SK-N-SH treated with all-trans-retinoic acid at 6 μM for 48 hours (cell line): Measurements from ENCODE around the gene SDHAF4.

ENCODE experiments used
- ATAC-seq: fragments of 200-7000 bp; cut with Tn5 transposase; 3 replicates; pipeline ENCODE4 v1.9.1; 2020; ENCODE audit warnings: mild to moderate bottlenecking, moderate library complexity
- ARNTL ChIP-seq: fragments of 450-650 bp; formaldehyde crosslinking; IDR thresholded peaks from 2 replicates; pipeline ENCODE4 v1.5.0; 2020; ENCODE audit warnings: low read depth, mild to moderate bottlenecking, moderate library complexity, borderline replicate concordance
- BACH2 ChIP-seq: fragments of 250-450 bp; sonication (Bioruptor Pico); IDR thresholded peaks from 2 replicates; pipeline ENCODE4 v1.9.0; 2021; ENCODE audit warnings: mild to moderate bottlenecking, borderline replicate concordance
- CSDC2 ChIP-seq: fragments of 250-450 bp; sonication (Bioruptor Pico); IDR thresholded peaks from 2 replicates; pipeline ENCODE4 v1.5.0; 2020; ENCODE audit warnings: mild to moderate bottlenecking, moderate library complexity
- ESRRG ChIP-seq: fragments of 250-450 bp; sonication (Bioruptor Pico); IDR thresholded peaks from 2 replicates; pipeline ENCODE4 v1.6.1; 2021; ENCODE audit warnings: mild to moderate bottlenecking
- GLIS3 ChIP-seq: fragments of 250-450 bp; sonication (Bioruptor Pico); IDR thresholded peaks from 2 replicates; pipeline ENCODE4 v1.5.0; 2020; ENCODE audit warnings: mild to moderate bottlenecking, moderate library complexity
- ISL1 ChIP-seq: fragments of 250-450 bp; sonication (Bioruptor Pico); IDR thresholded peaks from 2 replicates; pipeline ENCODE4 v2.1.2; 2022; ENCODE audit warnings: mild to moderate bottlenecking, moderate library complexity
- OSR1 ChIP-seq: fragments of 250-450 bp; sonication (Bioruptor Pico); IDR thresholded peaks from 2 replicates; pipeline ENCODE4 v1.8.0; 2022; ENCODE audit warnings: moderate library complexity, mild to moderate bottlenecking, inconsistent platforms
- PPARA ChIP-seq: fragments of 250-450 bp; sonication (Bioruptor Pico); IDR thresholded peaks from 2 replicates; pipeline ENCODE4 v1.5.0; 2020; ENCODE audit warnings: mild to moderate bottlenecking, borderline replicate concordance
- RARB ChIP-seq: fragments of 250-450 bp; sonication (Bioruptor Pico); IDR thresholded peaks from 2 replicates; pipeline ENCODE4 v1.8.0; 2021; ENCODE audit warnings: mild to moderate bottlenecking, moderate library complexity
- SNAI2 ChIP-seq: fragments of 250-450 bp; sonication (Bioruptor Pico); IDR thresholded peaks from 2 replicates; pipeline ENCODE4 v1.5.0; 2020; ENCODE audit warnings: mild to moderate bottlenecking, moderate library complexity
- TCF4 ChIP-seq: fragments of 250-450 bp; sonication (Bioruptor Pico); IDR thresholded peaks from 2 replicates; pipeline ENCODE4 v1.8.0; 2021; ENCODE audit warnings: mild to moderate bottlenecking, moderate library complexity, borderline replicate concordance
- TOX ChIP-seq: fragments of 250-450 bp; sonication (Bioruptor Pico); IDR thresholded peaks from 2 replicates; pipeline ENCODE4 v1.8.0; 2021; ENCODE audit warnings: mild to moderate bottlenecking, moderate library complexity, borderline replicate concordance
- ZC3H10 ChIP-seq: fragments of 250-450 bp; sonication (Bioruptor Pico); IDR thresholded peaks from 2 replicates; pipeline ENCODE4 v1.5.1; 2021; ENCODE audit warnings: mild to moderate bottlenecking, moderate library complexity
- ZFP3 ChIP-seq: fragments of 250-450 bp; sonication (Bioruptor Pico); IDR thresholded peaks from 2 replicates; pipeline ENCODE4 v1.5.0; 2020; ENCODE audit warnings: mild to moderate bottlenecking, moderate library complexity
- ZFP30 ChIP-seq: fragments of 450-650 bp; formaldehyde crosslinking; IDR thresholded peaks from 2 replicates; pipeline ENCODE4 v1.5.0; 2022; ENCODE audit warnings: mild to moderate bottlenecking, moderate library complexity
- ZNF565 ChIP-seq: fragments of 450-650 bp; formaldehyde crosslinking; conservative IDR thresholded peaks from 2 replicates; pipeline ENCODE4 v1.5.0; 2020; ENCODE audit warnings: low read depth, mild to moderate bottlenecking, moderate library complexity
- ZNF70 ChIP-seq: fragments of 450-650 bp; formaldehyde crosslinking; IDR thresholded peaks from 2 replicates; pipeline ENCODE4 v1.5.0; 2020; ENCODE audit warnings: mild to moderate bottlenecking, moderate library complexity
- ZNF8 ChIP-seq: fragments of 450-650 bp; formaldehyde crosslinking; IDR thresholded peaks from 2 replicates; pipeline ENCODE4 v1.5.0; 2020; ENCODE audit warnings: mild to moderate bottlenecking, moderate library complexity
- TF ChIP-seq, protein P1 (sequence below): fragments of 250-450 bp; sonication (Bioruptor Pico); IDR thresholded peaks from 2 replicates; pipeline ENCODE4 v1.5.1; 2020; ENCODE audit warnings: low read depth, mild to moderate bottlenecking, moderate library complexity
- TF ChIP-seq, protein P2 (sequence below): fragments of 250-450 bp; sonication (Bioruptor Pico); IDR thresholded peaks from 2 replicates; pipeline ENCODE4 v1.5.1; 2021; ENCODE audit warnings: mild to moderate bottlenecking, moderate library complexity
- TF ChIP-seq, protein P3 (sequence below): fragments of 250-450 bp; sonication (Bioruptor Pico); IDR thresholded peaks from 2 replicates; pipeline ENCODE4 v1.8.0; 2021; ENCODE audit warnings: low read depth, mild to moderate bottlenecking, moderate library complexity, borderline replicate concordance
- TF ChIP-seq, protein P4 (sequence below): fragments of 250-450 bp; sonication (Bioruptor Pico); IDR thresholded peaks from 2 replicates; pipeline ENCODE4 v1.8.0; 2020; ENCODE audit warnings: mild to moderate bottlenecking, moderate library complexity, borderline replicate concordance

The SDHAF4 gene

DNA sequence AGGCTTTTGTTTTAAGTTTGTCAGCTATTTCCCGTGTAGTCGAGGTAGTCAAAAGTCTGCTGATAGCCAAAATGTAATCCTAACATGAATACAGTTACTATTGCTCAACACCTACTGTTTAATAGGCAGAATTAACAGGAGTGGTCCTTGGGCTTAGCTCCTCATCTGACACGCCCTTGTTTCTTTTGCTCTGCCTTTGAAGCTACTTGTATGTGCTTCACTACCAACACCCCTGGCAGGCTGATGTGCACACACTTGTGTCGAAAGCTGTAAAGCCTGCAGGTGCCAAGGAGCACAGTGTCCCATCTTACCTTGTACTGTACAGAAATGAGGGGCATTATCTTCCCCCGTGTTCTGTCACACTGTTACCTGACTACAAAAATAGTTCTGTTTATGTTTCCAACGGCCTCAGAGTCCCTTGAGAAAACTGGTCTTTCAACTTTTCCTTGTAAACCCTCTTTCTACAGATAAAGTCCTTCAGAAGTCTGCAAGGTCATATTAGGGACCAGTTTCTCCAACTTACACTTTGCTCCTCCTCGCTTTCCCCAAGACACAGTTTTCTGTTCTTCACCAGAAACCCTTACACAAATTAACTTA, 9.3 kb downstream of the SDHAF4 start:
- no peak for TF ChIP-seq OSR1 (CRISPR knock-in tag)
- no peak for TF ChIP-seq ZNF565 (CRISPR knock-in tag)
- TF ChIP-seq ESRRG = no peak
- no peak for TF ChIP-seq ZNF70 (CRISPR knock-in tag)
- TF ChIP-seq, protein P1, sequence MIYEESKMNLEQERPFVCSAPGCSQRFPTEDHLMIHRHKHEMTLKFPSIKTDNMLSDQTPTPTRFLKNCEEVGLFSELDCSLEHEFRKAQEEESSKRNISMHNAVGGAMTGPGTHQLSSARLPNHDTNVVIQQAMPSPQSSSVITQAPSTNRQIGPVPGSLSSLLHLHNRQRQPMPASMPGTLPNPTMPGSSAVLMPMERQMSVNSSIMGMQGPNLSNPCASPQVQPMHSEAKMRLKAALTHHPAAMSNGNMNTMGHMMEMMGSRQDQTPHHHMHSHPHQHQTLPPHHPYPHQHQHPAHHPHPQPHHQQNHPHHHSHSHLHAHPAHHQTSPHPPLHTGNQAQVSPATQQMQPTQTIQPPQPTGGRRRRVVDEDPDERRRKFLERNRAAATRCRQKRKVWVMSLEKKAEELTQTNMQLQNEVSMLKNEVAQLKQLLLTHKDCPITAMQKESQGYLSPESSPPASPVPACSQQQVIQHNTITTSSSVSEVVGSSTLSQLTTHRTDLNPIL (CRISPR knock-in tag) = no peak
- TF ChIP-seq, protein P2, sequence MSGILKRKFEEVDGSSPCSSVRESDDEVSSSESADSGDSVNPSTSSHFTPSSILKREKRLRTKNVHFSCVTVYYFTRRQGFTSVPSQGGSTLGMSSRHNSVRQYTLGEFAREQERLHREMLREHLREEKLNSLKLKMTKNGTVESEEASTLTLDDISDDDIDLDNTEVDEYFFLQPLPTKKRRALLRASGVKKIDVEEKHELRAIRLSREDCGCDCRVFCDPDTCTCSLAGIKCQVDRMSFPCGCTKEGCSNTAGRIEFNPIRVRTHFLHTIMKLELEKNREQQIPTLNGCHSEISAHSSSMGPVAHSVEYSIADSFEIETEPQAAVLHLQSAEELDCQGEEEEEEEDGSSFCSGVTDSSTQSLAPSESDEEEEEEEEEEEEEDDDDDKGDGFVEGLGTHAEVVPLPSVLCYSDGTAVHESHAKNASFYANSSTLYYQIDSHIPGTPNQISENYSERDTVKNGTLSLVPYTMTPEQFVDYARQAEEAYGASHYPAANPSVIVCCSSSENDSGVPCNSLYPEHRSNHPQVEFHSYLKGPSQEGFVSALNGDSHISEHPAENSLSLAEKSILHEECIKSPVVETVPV = no peak
- TF ChIP-seq RARB = no peak
- no peak for TF ChIP-seq TCF4
- TF ChIP-seq ZNF8 (CRISPR knock-in tag) = no peak
- no peak for TF ChIP-seq ZC3H10 (CRISPR knock-in tag)
- TF ChIP-seq ZFP30 (CRISPR knock-in tag) = no peak
- no peak for TF ChIP-seq SNAI2 (CRISPR knock-in tag)
- no peak for TF ChIP-seq ZFP3 (CRISPR knock-in tag)
- TF ChIP-seq TOX = no peak
- no peak for TF ChIP-seq BACH2 (CRISPR knock-in tag)
- TF ChIP-seq PPARA (CRISPR knock-in tag) = no peak
- TF ChIP-seq, protein P3, sequence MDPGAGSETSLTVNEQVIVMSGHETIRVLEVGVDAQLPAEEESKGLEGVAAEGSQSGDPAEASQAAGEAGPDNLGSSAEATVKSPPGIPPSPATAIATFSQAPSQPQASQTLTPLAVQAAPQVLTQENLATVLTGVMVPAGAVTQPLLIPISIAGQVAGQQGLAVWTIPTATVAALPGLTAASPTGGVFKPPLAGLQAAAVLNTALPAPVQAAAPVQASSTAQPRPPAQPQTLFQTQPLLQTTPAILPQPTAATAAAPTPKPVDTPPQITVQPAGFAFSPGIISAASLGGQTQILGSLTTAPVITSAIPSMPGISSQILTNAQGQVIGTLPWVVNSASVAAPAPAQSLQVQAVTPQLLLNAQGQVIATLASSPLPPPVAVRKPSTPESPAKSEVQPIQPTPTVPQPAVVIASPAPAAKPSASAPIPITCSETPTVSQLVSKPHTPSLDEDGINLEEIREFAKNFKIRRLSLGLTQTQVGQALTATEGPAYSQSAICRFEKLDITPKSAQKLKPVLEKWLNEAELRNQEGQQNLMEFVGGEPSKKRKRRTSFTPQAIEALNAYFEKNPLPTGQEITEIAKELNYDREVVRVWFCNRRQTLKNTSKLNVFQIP (CRISPR knock-in tag) = no peak
- TF ChIP-seq ISL1 (CRISPR knock-in tag) = no peak
- no peak for TF ChIP-seq ARNTL
- TF ChIP-seq, protein P4, sequence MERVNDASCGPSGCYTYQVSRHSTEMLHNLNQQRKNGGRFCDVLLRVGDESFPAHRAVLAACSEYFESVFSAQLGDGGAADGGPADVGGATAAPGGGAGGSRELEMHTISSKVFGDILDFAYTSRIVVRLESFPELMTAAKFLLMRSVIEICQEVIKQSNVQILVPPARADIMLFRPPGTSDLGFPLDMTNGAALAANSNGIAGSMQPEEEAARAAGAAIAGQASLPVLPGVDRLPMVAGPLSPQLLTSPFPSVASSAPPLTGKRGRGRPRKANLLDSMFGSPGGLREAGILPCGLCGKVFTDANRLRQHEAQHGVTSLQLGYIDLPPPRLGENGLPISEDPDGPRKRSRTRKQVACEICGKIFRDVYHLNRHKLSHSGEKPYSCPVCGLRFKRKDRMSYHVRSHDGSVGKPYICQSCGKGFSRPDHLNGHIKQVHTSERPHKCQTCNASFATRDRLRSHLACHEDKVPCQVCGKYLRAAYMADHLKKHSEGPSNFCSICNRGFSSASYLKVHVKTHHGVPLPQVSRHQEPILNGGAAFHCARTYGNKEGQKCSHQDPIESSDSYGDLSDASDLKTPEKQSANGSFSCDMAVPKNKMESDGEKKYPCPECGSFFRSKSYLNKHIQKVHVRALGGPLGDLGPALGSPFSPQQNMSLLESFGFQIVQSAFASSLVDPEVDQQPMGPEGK (CRISPR knock-in tag) = no peak
- ATAC-seq = no peak

DNA sequence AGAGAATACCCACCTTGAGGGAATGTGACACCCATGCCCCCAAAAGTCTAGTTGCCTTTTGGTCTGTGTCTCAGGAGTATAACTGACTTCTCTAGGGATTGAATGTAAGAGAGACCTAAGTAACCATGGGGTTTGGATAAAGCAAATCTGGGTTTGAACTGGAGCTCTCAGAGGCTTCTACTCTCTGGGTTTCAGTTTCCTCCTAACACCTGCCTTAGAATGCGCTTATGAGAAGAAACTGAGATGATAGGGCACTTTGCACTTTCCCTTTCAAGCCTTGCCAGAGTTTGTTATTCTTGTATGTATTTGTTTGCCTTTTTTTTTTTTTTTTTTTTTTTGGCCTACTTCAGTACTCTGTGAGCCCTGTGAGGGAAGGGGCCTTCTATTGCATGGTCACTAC, 19.4 kb downstream of the SDHAF4 start:
- no peak for TF ChIP-seq PPARA (CRISPR knock-in tag)
- TF ChIP-seq ZNF565 (CRISPR knock-in tag) = no peak
- no peak for TF ChIP-seq CSDC2 (CRISPR knock-in tag)
- TF ChIP-seq, protein P4 (CRISPR knock-in tag) = no peak
- no peak for TF ChIP-seq RARB
- no peak for TF ChIP-seq ZNF70 (CRISPR knock-in tag)
- TF ChIP-seq, protein P3 (CRISPR knock-in tag) = no peak
- no peak for ATAC-seq

GRCh38 chr6:70590400-70590799, 23.7 kb downstream of the SDHAF4 start:
- no peak for ATAC-seq
- TF ChIP-seq BACH2 (CRISPR knock-in tag) = no peak
- TF ChIP-seq ZNF565 (CRISPR knock-in tag) = no peak
- TF ChIP-seq ZFP30 (CRISPR knock-in tag) = no peak
- TF ChIP-seq, protein P3 (CRISPR knock-in tag) = no peak
- no peak for TF ChIP-seq ZNF8 (CRISPR knock-in tag)
- TF ChIP-seq, protein P4 (CRISPR knock-in tag) = no peak
- no peak for TF ChIP-seq ZC3H10 (CRISPR knock-in tag)
- TF ChIP-seq SNAI2 (CRISPR knock-in tag) = no peak
- TF ChIP-seq GLIS3 (CRISPR knock-in tag) = no peak
- no peak for TF ChIP-seq ZNF70 (CRISPR knock-in tag)
- TF ChIP-seq OSR1 (CRISPR knock-in tag) = no peak
- TF ChIP-seq TCF4 = no peak
